HG02623 (cell line): ENCODE results near the gene ATP8A1.

Source experiments
- ATAC-seq: cut with Tn5 transposase; IDR thresholded peaks from one replicate; pipeline ENCODE4 v1.9.1; 2021; ENCODE audit warnings: moderate library complexity; ENCODE audit not compliant: unreplicated experiment

The ATP8A1 gene

DNA sequence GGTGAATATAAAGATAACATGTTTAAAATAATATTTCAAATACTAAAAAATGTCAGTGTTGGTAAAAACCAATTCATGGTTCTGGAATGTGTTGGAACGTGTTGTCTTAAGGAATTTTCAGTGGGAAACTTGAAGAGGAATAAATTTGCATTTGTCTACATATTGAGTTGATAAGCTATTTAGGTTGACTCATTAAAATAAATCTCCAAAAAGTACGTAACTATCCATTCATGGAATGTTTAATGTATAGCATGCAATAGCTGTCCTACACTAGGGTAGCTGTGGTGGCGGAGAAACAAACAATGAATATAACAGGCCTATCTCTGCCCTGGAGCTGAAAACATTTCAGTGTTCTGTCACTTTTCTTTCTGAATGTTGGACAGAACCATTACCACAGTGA, 239.4 kb downstream of the ATP8A1 start:
- no peak for ATAC-seq

DNA sequence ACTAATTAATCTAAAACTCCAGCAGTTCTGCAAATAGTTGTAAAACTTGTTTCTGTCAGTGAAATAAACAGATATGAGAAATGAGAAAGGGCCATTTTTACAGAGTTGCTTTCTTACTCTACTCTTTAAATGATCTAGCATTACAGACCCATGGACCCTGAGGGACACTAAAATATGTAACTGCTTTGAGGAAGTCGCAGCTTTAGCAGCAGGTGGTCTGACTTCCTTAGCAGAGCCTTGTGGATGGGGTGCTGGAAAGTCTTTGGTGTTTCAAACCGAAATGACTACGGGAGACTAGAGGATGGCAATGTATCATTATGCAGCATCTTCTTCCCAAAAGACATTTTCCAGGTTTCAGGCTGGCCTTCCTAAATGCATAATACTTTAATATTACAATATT, 240.9 kb downstream of the ATP8A1 start:
- no peak for ATAC-seq

DNA sequence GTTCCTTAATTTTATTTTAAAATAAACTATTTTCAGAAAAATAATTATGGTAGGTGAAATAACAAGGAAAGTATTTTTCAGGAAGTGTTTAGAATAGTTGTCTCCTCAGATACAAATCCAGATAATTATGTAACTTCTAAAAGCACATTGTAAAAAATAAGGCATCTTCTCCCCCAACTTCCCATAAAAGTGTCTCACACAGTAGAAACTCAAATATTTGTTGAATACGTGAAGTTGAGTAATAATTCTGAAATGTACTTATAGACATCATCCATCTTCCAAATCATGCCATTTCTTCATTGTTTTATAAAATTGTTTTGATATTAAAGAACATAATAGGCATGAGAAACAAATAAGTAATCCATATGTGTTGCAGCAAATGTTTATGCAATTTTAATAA, 241.6 kb downstream of the ATP8A1 start:
- no peak for ATAC-seq

DNA sequence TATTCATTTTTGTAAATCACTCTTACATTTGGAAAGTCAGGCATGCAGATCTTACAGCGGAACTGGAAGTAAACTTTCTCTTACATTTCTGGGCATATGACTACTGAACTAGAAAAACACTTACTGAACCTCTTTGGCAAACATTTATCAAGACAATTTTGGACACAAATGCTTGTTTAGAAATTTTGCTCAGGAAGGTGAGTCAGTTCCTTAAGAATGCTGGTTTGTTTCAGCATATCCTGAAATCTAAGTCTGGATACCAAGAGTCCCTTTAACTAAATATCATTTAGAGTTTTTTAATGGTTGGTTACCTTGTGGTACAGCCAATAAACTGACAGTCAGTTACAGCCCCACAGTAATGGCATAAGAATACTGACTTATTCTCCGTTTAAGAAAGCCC, 244.7 kb downstream of the ATP8A1 start:
- no peak for ATAC-seq

DNA sequence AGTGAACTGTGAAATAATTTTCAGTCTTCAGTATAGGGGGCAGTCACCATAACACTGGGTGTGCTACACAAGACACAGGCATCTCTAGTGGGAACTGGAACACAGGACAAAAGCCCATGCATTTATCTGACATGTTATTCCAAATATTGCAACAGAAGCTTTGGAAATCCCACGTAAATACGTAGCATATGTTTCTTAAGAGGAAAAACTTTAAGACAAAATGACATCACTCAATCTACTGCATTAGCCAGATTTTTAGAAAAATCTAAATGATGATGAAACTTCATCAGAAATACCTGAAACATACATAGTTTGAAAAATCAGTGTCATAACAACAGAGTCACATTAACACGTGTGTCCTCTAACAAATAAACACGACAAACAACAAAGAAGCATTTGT, 245.1 kb downstream of the ATP8A1 start:
- no peak for ATAC-seq

DNA sequence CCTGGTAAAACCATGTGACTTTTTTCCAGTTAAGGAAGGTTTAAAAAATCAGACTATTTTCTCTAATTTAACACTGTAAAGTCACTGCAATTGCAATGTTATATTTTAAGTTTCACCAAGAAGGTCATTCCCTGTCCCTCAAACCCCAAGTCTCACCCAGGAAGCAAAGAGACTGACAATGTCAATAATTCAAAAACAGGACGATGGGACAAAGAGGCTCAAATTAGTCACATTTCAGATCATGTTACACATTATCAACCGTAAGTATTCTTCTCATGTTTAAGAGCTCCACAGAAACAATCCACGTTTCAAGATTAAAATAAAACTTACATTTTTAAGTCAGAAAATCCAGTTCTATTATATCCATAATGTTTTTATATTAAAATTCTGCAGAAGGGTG, 246.5 kb downstream of the ATP8A1 start:
- ATAC-seq = no peak

DNA sequence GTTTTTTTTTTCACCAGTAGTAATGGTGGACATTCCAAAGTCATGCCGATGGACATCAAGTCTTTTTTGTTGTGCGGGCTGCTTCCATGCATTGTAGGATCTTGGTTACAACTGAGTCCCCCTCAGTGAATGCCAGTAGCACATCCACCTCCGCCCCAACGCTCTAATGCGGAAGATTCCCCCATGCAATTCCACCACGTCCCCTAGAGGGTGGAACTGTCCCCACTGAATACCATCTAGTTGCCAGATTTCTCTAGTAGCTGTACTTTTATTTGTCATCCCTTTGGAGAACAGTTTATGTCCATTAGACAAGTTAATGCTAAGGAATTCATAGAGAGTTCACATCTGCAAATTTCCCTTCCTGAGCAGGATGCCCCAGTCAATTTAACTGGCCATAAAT, 252.9 kb downstream of the ATP8A1 start:
- no peak for ATAC-seq

DNA sequence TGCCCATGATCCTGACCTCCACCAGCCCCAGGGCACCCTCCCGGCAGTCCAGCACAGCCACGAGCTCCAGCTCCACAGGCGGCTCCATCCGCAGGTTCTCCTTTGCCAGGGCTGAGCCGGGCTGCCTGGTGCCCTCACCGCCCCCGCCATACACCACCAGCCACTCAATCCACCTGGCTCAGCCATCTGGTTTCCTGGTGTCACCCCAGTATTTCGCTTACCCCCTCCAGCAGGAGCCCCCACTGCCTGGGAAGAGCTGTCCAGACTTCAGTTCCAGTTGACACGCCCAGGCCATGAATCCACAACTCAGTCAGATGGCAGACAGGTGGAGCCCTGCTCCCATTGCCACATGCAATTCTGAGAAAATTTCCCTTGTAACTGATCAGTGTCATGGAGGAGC, 255.7 kb downstream of the ATP8A1 start:
- no peak for ATAC-seq

DNA sequence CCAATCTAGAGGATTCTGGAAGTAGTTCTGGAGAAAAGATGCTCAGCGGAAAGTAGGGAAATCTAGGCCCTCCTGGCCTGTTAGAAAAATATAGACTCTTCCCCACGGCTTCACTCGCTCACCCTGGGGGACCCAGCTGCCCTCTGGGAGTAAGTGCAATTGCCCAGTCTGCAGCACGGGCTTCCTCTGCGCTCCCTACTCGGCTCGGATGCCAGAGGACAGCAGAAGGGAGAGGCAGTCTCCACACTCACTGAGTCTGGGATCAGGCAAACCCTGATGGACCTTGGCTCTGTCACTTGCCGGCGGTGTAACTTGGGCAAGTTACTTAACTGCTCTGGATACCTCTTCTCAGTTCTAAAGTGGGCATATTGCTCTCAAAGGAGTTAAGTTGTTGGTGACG, 257.5 kb downstream of the ATP8A1 start:
- no peak for ATAC-seq

DNA sequence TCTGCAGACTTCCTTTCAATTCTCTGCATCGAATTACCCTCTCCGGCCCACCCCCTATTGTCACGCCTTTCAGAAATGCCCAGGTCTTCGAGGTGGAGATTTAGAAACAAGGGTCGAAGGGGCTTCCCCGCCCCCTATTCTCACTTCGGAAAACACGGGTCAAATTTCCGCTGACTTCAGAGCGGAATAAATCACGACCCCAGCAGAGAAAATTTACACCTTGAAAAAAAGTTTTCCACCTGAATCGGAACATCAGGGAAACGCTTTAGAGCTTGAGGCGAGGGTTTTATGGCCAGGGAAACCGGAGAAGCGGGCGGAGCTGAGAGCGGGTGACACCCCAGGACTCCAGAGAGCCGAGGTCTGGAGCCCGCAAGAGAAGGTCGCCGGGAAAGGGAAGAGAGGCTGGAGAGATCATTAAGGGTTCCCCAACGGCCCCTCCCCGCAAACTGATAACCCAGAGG, 258.0 kb downstream of the ATP8A1 start:
- ATAC-seq = no peak

DNA sequence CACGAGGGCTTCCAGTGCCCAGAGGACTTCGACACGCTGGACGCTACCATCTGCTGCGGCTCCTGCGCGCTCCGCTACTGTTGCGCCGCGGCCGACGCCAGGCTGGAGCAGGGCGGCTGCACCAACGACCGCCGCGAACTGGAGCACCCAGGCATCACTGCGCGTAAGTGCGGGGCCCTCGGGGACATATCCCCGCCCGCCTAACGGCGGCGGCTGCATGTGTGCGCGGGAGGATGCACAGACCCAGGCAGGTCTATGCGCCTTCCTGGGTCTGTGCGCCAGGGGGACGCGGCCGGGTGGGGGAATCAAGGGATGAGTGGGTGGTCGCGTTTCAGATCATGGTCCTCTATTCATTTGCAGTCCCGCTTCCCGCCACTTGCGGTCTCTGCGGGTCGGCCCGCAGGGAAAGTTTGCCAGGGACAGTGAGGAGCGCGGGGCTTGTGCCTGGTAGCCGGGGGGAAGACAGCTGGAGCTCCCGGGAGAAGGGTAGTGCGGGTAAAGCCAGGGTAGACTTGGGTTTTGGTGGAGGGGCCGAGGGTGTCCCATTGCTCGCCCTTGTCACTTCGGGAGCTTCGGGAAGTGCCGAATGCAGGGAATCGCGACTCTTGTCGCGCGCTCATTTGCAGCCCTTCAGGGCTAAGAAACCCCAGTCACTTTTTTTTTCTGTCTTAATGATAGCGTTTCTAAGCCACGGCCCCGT, 258.6 kb downstream of the ATP8A1 start:
- peak; percentile 19 for ATAC-seq

DNA sequence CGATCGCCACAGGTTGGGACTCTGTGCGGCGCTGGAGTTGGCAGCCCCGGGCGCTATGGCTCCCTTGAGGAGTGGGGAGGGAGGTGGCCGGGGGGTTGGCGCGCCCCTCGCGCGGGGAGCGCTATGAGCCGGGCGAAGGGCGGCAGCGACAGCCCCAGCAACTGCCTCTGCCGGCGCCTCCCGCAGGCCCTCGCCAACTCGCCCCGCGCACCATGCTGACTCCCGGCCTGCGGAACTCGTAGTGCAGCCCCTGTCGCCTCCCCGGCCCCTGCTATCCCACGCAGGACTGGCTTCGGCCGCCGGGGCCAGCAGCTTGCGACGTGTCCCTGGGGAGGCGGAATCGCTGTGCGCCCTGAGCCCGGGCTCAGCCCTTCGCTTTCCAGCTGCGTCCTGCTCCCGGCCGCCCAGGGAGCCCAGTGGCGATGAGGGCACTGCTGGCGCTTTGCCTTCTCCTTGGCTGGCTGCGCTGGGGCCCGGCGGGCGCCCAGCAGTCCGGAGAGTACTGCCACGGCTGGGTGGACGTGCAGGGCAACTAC, 259.2 kb downstream of the ATP8A1 start:
- peak; percentile 25 for ATAC-seq

DNA sequence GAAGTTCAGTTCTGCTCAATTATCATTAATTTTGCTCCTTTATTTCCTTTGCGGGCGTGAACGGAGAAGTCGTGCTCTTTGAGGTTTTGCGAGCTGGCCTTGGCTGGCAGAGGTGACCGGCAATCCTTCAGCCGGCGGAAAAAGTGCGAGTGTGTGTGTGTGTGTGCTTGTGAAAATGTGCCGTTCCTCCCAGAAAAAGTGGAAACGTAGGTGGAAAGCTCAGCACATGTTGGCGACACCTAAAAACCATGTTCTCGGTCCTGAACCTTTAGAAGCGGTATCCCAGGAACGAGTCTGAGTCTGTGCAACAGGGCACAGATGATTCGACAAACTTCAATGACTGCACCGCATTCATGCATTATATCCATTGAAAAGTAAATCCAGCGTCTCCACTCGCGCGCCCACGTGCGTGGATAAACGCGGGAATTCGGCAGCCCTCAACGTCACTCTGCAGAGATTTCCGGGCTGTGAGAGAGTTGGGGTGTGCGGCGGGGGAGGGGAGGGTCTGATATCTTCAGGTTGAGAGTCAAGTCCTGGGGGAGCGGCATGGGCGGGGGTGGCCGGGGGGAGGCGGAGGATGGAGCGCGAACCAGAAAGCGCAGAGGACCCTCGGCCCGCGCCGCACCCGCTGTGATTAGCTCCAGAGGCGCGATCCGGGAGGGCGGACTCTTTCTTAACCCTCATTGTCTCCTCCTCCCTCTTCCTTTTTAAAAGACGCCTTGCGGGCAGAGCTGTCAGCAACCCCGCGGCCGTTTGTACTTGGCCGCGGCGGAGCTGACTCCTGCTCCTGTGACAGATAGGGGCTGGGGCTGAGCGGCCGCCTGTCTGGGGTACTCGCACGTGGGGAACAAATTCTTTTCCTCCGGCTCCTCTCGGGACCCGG, 259.9 kb downstream of the ATP8A1 start, which contains the start of gene SHISA3:
TSS of gene SHISA3 (plus strand) at position 737 of the 883 bp plus-strand sequence. CDS start 569 bp downstream, outside the sequence.
- ATAC-seq = peak; percentile 31

DNA sequence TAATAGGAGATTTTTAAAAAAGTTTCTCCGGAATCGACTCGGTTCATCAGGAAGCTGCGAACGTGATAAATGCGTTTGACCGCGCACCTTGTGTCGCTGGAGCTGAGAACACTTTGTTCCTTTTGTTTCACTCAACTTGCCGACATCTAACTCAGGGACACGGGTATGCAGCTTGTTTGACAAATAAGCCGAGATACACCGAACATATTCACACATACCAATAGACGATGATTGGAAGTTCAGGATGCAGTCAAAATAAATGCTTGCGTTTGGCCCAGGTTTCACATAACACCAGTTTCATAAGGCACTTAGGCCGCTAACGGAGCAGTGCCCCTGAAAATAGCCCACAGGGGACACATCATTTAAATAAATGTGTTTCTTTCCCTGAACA, 260.5 kb downstream of the ATP8A1 start:
- no peak for ATAC-seq

DNA sequence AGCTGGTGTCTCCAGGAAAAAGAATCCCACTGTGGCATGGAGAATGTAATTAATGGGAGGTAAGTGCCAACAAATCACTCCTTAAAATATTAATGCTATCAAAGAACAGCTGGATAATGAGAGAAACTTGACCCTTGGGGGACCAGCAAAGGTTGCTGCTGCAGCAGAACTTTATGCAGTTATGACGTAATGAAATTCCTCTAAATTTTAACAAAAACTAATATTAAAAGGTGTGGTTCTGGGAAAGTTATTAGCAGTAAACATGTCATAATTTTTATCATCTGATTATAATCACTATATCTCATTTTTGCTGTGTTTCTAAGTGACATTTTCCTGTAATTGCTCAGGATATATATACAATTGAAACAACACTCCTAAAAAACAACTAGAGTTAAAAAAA, 261.3 kb downstream of the ATP8A1 start:
- no peak for ATAC-seq

DNA sequence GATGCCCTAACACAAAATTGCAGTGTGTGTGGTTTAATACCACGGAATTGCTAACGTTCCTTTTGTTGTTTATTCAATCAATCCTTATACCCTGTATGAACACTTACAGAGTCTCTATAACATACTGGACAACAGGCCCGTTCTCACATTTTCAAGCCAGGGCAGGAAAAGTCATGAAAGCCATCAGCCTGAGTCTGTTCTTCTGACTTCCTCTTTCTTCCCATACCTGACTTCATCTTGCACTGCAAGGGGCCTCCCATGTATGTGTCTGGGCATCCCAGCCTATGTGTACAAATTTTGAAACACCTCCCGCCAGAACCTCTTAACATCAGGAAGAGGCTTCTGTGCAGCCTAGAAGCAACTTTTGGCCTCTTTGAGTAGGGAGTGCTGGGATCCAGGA, 264.5 kb downstream of the ATP8A1 start:
- ATAC-seq = no peak

DNA sequence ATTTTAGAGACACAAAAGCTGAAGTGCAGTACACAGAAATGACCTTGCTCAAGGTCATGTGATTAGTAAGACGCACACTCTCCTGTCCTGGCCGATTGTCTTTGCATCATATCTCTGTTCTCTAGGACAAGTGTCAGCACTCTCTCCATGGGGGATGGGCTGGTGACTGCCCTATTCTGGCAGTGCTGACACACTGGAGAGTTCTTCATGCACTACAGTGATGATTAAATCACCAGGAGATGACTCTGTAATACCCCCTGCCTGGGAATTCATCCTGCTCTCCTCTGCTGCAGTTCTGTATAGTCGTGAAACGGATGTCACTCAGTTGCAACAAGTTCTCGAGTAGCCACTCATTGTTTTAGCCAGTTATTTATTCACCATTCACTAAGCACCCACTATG, 264.9 kb downstream of the ATP8A1 start:
- ATAC-seq = no peak

DNA sequence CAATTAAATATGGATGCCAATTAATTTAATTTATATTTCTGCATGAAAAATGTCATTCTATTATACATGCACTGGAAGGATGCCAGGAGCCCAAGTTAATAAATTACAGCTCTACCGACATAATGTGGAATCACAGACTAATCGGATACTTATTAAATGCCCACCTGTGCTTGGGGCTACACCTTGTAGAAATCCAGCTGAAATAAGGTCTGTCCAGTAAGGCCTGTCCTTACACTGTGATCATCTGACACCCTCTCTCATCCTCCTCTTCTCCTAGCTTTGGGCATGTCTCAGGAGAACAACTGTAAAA, 265.6 kb downstream of the ATP8A1 start:
- ATAC-seq = no peak

DNA sequence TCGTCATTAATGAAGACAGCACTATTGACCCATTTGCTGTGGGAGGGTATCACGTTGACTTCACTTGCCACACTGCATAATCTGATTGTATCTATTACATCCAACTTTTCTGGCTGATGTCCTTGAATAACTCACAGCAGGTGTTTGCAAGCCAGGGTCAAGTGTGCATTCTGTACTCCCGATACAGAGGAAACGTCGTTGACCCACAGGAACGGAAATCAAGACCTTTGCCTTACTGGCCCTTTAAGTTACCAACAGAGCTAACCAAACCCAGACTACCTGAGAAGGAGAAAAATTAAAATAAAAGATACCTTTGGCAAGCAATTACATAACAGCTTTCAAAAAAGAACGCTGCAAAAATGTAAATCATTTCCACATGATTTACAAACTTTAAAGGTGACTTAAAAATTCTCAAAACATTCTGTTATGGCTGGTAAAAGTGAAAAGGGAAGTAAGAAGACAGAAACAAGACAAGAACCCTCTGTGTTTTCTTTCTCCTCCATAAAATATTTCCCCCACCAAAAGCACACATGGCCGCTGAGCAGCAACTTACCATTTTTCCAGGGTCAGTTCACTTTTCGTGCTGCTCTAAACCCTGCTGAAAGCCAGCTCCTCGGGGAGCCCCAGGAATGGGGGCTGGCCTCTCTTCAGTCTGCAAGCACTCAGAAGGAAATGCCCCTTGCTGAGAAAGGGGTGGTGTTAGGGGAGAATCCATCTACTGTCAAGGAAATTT, 266.1 kb downstream of the ATP8A1 start:
- ATAC-seq = no peak

DNA sequence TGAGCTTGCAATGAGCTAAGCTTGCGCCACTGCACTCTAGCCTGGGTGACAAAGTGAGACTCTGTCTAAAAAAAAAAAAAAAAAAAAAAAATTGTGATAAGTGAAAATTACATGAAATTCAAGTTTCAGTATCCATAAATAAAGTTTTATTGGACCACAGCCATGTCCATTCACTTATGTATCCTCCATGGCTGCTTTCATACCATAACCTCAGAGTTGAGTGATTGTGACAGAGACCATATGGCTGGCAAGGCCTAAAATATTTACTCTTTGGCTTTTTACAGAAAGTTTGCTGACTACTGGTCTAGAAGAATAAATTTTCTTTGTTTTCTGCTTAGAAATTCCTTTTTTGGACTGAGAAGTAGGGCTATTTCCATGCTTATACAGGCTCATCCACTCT, 271.4 kb downstream of the ATP8A1 start:
- ATAC-seq = no peak

DNA sequence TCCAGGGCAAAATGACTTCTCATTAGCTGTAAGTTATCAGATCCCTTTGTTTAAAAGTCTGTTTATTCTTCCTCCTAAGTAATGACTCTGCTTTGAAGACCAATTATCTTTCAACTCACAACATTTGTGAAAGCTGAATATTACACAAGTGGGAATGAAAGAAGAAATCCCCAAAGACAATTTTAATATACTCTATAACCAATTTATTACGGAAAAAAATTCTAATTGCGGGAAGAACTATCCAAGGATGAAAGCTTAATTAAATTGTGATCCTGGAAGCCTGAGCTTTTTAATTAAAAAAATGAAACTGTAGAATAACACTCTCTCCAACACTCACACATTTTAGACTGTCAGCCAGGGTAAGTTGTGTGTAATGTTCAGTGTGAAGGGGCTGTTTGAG, 275.2 kb downstream of the ATP8A1 start:
- no peak for ATAC-seq
